H7 (cell line): ENCODE data around the gene ASB11. TPM values are rescaled to one million over a fixed set of nuclear protein-coding genes. Genes with fewer than 3 reads are reported as not detected.

Experiments
- DNase-seq: peaks from one replicate; pipeline ENCODE4 v3.0.0; 2012
- H3K27me3 ChIP-seq: 2 replicates; pipeline ENCODE4 v1.6.0; 2011; ENCODE audit warnings: mild to moderate bottlenecking, low read length; ENCODE audit not compliant: control insufficient read depth, insufficient read depth
- H3K36me3 ChIP-seq: replicated peaks from 2 replicates; pipeline ENCODE4 v1.5.1; 2011; ENCODE audit warnings: low read length; ENCODE audit not compliant: control insufficient read depth, insufficient read depth
- H3K4me3 ChIP-seq: 2 replicates; pipeline ENCODE4 v1.5.1; 2011; ENCODE audit warnings: low read depth, mild to moderate bottlenecking, control low read depth, low read length, moderate library complexity; ENCODE audit not compliant: insufficient read depth
- total RNA-seq: library from RNA; depleted of rRNA; stranded (reverse); fragments of >200 nt; shearing (Covaris generic); gene quantifications from 2 replicates; pipeline ENCODE4 v1.2.3, GENCODE V29; 2014; rRNA removed

The ASB11 gene
- total RNA-seq, 1 experiment from 2014 or later, result not detected

DNA sequence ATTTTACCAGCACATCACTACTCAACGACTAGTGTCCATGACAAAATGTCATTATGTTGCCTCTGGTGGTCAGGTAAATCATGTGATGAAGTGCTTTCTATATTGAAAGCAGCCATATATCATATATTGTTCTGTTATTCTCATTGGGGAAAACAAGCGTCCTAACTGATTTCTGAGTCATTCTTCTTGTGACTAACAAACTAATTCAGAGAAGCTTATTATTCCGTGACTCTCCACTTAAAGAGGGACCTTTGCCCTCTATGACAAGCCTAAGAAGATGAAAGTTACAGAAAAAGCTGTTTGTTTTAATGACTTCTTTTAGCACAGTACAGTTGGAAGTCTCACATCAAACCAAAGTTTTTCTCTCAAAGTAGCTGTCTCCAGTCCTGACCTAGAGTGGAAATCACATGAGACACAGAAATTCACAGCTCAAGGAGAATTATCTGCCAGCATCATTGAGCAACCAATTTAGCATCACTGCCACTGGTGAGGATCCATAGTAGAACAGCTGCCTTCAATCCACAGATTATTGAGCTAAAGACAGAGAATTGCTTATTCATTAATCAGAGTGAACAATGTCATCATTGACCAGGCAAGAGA lies 81.9 kb downstream of the ASB11 start:
- no peak for DNase-seq
- no peak overlapping the region for H3K4me3 ChIP-seq
- H3K27me3 ChIP-seq, result no peaks in the 10 kb centered on the region
- H3K36me3 ChIP-seq, result no peaks in the 10 kb centered on the region

Other genes starting within 250 kb of the ASB11 start
- 2.7 and 2.9 TPM in 2 replicates for gene ASB9, start 45.6 kb downstream of the ASB11 start, total RNA-seq
- 8.2 and 8.8 TPM in 2 replicates for gene PIGA, start 19.9 kb upstream of the ASB11 start, total RNA-seq
- 0.26 and 0.80 TPM in 2 replicates for gene VEGFD, start 68.8 kb upstream of the ASB11 start, total RNA-seq
- 55.5 and 56.9 TPM in 2 replicates for gene PIR, start 177.7 kb upstream of the ASB11 start, total RNA-seq
- gene BMX, start 185.2 kb upstream of the ASB11 start, total RNA-seq, result not detected in 2 replicates